ENCODE results near the gene TNRC18.

The TNRC18 gene

DNA sequence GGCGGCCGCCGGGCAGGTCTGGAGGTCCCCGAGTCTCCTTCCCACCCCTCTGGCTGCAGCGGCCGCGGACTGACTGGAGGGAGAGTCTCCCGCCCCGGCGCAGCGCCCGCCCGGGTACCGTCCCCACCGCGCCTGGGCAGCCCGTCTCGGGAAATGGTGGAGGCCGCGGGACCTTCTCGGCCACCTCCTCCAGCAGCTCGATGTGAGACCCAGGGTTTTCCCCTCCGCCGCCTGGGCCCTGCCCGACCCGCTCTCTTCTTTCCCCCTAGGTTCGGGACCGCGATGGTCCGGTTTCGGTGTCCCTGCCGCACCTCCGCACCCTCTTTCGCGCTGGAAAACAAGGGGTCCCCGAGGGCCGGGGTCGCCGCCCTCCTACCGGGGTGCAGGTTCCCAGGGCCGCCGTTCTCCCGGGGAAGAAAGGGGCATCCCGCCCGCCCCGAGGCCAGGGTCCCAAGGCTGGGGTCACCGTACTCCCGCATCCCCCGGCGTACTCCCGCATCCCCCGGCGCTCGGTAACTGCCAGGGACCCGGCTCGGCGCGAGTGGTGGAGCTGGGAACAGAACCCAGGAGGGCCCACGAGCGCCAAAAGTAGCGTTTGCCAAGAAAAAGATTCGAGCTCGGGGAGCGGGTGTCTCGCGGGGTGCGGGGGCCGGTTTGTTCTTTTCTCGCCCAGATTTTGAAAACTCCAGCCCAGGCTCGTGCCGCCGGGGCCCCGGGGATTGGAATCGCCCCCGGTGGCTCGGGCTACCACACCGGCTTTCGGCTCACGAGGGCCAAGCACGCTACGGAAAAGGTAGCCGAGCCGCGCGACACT is 3.4 kb downstream of the TNRC18 start:
- H3K36me3 ChIP-seq (ENCODE audit: control insufficient read depth in 2 of 2, insufficient read depth in 2 of 2, low read length in 2 of 2): no peaks in the 10 kb centered on the region
- H3K27me3 ChIP-seq (ENCODE audit: control insufficient read depth in 1 of 2, insufficient read depth in 2 of 2, low read length in 2 of 2): no peaks in the 10 kb centered on the region
- H3K9ac ChIP-seq (ENCODE audit: low read length in 2 of 2): peak overlapping the region; percentile 69 to 73
- H3K4me1 ChIP-seq (ENCODE audit: control insufficient read depth, insufficient read depth, low read length): peaks cover 34% of the 10 kb centered on the region
- no peaks in the 10 kb centered on the region for H3K9me3 ChIP-seq (ENCODE audit: control insufficient read depth in 2 of 2, low read length in 2 of 2)
- H3K4me3 ChIP-seq (ENCODE audit: low read length in 2 of 2): peak overlapping the region; percentile 64 to 90
- H3K27ac ChIP-seq (ENCODE audit: low read length): peak overlapping the region; percentile 97

DNA sequence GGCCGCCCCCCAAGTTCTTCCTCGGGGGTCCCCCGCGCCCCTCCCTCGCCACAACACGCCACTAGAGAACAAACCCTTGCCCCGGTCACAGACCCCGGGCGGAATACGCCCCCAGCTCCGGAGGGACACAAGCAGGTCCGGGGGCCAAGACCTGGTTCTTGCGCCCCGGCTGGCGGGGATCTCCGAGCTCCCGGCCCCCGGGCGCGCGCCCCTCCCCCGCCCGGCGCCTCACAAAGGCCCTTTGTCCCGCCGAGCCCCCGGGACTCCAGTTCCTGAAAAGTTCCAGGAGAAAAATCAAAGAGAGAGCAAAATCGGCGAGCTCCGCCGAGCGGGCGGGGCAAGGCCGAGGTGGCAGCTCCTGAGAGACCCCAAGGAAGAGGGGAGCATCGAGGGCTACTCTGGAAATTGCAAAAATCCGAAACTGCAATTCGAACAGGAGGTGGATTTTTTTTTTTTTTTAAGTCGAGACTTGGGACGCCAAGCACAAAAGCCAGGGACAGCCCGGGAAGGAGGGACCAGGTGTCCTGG is 4.0 kb downstream of the TNRC18 start:
- H3K4me1 ChIP-seq (ENCODE audit: control insufficient read depth, insufficient read depth, low read length): peaks cover 38% of the 10 kb centered on the region
- no peaks in the 10 kb centered on the region for H3K9me3 ChIP-seq (ENCODE audit: control insufficient read depth in 2 of 2, low read length in 2 of 2)
- H3K4me3 ChIP-seq (ENCODE audit: low read length in 2 of 2): peak overlapping the region; percentile 64 to 90
- H3K27ac ChIP-seq (ENCODE audit: low read length): peak overlapping the region; percentile 97
- no peaks in the 10 kb centered on the region for H3K36me3 ChIP-seq (ENCODE audit: control insufficient read depth in 2 of 2, insufficient read depth in 2 of 2, low read length in 2 of 2)
- peak overlapping the region; percentile 73 to 75 for H3K9ac ChIP-seq (ENCODE audit: low read length in 2 of 2)
- H3K27me3 ChIP-seq (ENCODE audit: control insufficient read depth in 1 of 2, insufficient read depth in 2 of 2, low read length in 2 of 2): no peaks in the 10 kb centered on the region

DNA sequence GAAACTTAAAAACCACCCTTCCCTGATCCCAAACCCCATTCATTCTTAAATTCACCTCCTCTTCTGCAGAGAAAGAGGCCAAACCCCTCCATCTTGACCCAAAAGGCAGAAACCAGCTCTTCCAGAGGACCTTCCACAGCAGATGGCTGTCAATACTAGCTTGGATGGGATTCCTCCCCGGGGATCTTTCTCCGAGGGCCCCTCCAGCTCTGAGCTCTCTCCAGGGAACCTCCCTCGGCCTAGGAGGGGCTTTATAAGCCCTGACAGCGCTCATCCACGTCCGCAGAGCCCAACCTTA is 5.4 kb downstream of the TNRC18 start:
- peak overlapping the region; percentile 64 to 90 for H3K4me3 ChIP-seq (ENCODE audit: low read length in 2 of 2)
- peak overlapping the region; percentile 97 for H3K27ac ChIP-seq (ENCODE audit: low read length)
- no peaks in the 10 kb centered on the region for H3K36me3 ChIP-seq (ENCODE audit: control insufficient read depth in 2 of 2, insufficient read depth in 2 of 2, low read length in 2 of 2)
- peaks cover 38% of the 10 kb centered on the region for H3K4me1 ChIP-seq (ENCODE audit: control insufficient read depth, insufficient read depth, low read length)
- H3K9ac ChIP-seq (ENCODE audit: low read length in 2 of 2): peak overlapping the region; percentile 73 to 75
- H3K9me3 ChIP-seq (ENCODE audit: control insufficient read depth in 2 of 2, low read length in 2 of 2): no peaks in the 10 kb centered on the region
- H3K27me3 ChIP-seq (ENCODE audit: control insufficient read depth in 1 of 2, insufficient read depth in 2 of 2, low read length in 2 of 2): no peaks in the 10 kb centered on the region

DNA sequence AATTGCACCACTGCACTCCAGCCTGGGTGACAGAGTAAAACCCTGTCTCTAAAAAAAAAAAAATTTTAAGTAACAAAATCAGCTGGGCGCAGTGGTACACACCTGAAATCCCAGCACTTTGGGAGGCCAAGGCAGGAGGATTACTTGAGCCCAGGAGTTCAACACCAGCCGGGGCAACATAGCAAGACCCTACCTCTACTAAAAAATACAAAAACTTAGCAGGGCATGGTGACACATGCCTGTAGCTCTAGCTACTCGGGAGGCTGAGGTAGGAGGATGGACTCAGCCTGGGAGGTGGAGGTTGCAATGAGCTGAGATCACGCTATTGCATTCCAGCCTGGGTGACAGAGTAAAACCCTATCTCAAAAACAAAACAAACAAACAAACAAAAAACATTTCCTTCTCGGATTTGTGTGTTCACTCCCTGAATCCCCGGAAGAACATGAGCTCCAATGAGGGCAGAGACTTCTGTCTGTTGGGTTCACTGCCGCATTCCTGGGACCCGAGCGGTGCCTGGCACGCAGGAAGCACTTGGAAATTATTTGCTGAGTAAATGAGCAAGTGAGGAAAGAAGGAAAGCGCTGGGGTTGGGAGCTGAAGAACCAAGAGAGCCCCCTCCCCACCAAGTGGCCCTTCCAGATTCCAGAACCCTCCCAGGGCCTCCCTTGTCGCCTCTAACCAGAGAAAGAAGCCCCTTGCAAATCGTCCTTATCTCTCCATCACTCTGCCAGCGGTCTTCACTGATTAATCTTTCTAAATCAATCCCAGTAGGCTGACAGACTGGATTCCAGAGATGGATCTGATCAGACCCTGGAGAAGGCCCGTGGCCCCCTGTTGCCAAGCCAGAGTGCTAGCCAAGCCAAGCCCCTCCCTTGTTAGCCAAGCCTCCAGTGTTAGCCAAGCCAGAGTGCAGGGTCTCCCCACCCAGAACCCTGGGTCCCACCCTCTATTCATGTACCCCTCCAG is 6.2 kb downstream of the TNRC18 start:
- no peaks in the 10 kb centered on the region for H3K9me3 ChIP-seq (ENCODE audit: control insufficient read depth in 2 of 2, low read length in 2 of 2)
- no peaks in the 10 kb centered on the region for H3K27me3 ChIP-seq (ENCODE audit: control insufficient read depth in 1 of 2, insufficient read depth in 2 of 2, low read length in 2 of 2)
- peak overlapping the region in 1 of 2 donors; percentile 90 for H3K4me3 ChIP-seq (ENCODE audit: low read length in 2 of 2)
- H3K36me3 ChIP-seq (ENCODE audit: control insufficient read depth in 2 of 2, insufficient read depth in 2 of 2, low read length in 2 of 2): peaks cover 0 to 2% of the 10 kb centered on the region in 2 donors
- H3K27ac ChIP-seq (ENCODE audit: low read length): peak overlapping the region; percentile 97
- H3K4me1 ChIP-seq (ENCODE audit: control insufficient read depth, insufficient read depth, low read length): peaks cover 45% of the 10 kb centered on the region
- peak overlapping the region in 1 of 2 donors; percentile 73 for H3K9ac ChIP-seq (ENCODE audit: low read length in 2 of 2)

DNA sequence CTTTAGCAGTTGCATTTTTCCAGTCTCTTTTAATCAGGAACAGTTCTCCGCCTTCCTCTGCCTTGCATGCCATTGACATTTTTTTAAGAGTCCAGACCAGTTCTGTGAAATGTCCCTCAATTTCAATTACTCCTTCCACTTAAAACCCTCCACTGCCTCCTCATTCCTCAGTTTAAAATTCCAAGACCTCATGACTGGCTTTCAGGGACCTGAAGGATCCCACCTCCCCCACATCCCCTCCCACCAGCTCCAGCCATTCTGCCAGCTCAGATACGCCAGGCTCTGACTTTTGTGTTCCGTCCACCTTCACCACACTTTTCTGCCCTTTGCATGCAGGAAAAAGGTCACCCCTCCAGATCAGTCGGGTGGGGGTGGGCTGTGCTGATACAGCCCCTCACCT is 8.7 kb downstream of the TNRC18 start:
- Histone ChIP-seq H3K36me3 (ENCODE audit: control insufficient read depth in 2 of 2, insufficient read depth in 2 of 2, low read length in 2 of 2) (peaks cover 2 to 4% of the 10 kb centered on the region in 2 donors), H3K9me3 (ENCODE audit: control insufficient read depth in 2 of 2, low read length in 2 of 2) (no peaks in the 10 kb centered on the region), H3K9ac (ENCODE audit: low read length in 2 of 2) (no peak overlapping the region), H3K4me3 (ENCODE audit: low read length in 2 of 2) (no peak overlapping the region), H3K4me1 (ENCODE audit: control insufficient read depth, insufficient read depth, low read length) (peaks cover 45% of the 10 kb centered on the region), H3K27me3 (ENCODE audit: control insufficient read depth in 1 of 2, insufficient read depth in 2 of 2, low read length in 2 of 2) (no peaks in the 10 kb centered on the region), H3K27ac (ENCODE audit: low read length) (peak overlapping the region; percentile 24)

DNA sequence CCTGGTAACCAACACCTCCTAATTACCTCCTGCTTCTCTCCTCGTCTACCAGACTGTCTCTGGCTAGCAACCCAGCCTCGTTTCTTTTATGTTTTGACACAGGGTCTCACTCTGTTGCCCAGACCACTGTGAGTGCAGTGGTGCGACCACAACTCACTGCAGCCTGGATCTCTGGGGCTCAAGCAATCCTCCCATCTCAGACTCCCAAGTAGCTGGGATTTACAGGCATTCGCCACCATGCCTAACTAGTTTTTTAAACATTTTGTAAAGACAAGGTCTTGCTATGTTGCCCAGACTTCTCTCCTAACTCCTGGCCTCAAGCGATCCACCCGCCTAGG is 10.2 kb downstream of the TNRC18 start:
- peak overlapping the region; percentile 41 for H3K27ac ChIP-seq (ENCODE audit: low read length)
- no peak overlapping the region for H3K4me3 ChIP-seq (ENCODE audit: low read length in 2 of 2)
- peaks cover 39% of the 10 kb centered on the region for H3K4me1 ChIP-seq (ENCODE audit: control insufficient read depth, insufficient read depth, low read length)
- peaks cover 2 to 4% of the 10 kb centered on the region in 2 donors for H3K36me3 ChIP-seq (ENCODE audit: control insufficient read depth in 2 of 2, insufficient read depth in 2 of 2, low read length in 2 of 2)
- no peaks in the 10 kb centered on the region for H3K9me3 ChIP-seq (ENCODE audit: control insufficient read depth in 2 of 2, low read length in 2 of 2)
- peak overlapping the region in 1 of 2 donors; percentile 33 for H3K9ac ChIP-seq (ENCODE audit: low read length in 2 of 2)
- H3K27me3 ChIP-seq (ENCODE audit: control insufficient read depth in 1 of 2, insufficient read depth in 2 of 2, low read length in 2 of 2): no peaks in the 10 kb centered on the region

DNA sequence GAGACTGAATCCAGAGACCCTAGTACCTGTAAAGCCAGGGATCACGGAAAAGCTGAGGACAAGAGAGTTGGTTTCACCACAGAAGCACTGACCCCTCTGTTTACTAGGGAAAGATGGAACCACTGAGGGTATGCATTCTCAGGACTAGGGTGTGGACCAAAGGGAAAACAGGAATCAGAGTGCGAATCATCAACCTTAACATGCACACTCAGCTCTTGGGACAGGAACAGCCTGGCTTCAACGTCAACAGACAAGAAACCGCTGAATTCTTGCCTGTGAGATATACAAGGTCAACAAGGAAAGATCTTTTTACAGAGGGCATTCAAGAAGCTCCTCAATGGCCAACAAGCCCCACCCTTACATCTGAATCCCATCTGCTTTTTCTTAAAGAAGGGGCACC is 14.9 kb downstream of the TNRC18 start:
- Histone ChIP-seq H3K9ac (ENCODE audit: low read length in 2 of 2) (no peak overlapping the region), H3K27ac (ENCODE audit: low read length) (peak overlapping the region; percentile 41), H3K9me3 (ENCODE audit: control insufficient read depth in 2 of 2, low read length in 2 of 2) (no peaks in the 10 kb centered on the region), H3K4me3 (ENCODE audit: low read length in 2 of 2) (no peak overlapping the region), H3K36me3 (ENCODE audit: control insufficient read depth in 2 of 2, insufficient read depth in 2 of 2, low read length in 2 of 2) (peaks cover 4 to 5% of the 10 kb centered on the region in 2 donors), H3K4me1 (ENCODE audit: control insufficient read depth, insufficient read depth, low read length) (peaks cover 42% of the 10 kb centered on the region), H3K27me3 (ENCODE audit: control insufficient read depth in 1 of 2, insufficient read depth in 2 of 2, low read length in 2 of 2) (no peaks in the 10 kb centered on the region)

DNA sequence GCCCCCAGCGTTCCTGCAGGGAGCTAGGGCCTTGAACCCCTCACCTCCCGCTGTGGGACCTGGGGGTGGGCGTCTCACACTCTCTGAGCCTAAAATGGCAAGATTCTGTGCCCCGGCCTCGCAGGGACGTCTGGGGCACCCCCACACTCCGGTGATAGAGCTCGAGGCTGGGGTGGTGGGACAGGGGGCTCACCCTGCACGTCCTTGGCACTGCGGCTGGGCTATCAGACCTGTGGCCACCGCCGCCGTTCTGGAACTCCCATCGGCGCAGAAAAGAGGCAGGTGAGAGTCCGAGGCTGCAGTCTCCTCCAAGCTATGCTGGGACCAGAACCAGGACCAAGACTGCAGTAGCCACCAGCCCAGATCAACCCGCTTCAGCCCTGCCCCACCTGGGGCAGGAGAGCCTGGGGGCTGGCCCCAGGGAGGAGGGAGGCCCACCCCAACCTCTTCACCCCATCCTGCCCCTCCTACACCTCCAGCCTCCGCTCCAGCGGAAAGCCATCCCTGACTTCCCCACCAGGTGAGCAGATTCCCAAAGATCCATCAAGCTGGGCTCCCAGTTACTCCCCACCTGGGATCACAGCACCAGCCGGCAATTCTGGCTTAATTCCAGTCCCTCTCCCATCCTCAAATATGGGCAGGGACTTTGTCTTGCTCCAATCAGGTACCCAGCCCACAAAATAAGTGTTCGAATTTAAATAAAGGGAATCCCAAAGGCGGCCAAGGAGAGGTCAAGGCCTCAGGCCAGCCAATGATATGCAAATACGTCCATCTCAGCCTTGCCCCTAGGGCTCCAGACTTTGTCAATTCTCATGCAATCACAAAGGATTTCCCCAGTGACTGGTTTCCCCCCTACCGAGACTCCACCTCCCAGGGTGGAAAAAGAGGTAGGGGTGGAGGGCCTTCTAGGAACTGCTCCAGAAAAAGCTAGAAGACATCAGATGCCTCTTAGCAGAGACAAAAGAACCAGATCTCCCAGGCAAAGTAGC is 16.4 kb downstream of the TNRC18 start:
- no peak overlapping the region for H3K9ac ChIP-seq (ENCODE audit: low read length in 2 of 2)
- peaks cover 35% of the 10 kb centered on the region for H3K4me1 ChIP-seq (ENCODE audit: control insufficient read depth, insufficient read depth, low read length)
- H3K4me3 ChIP-seq (ENCODE audit: low read length in 2 of 2): peak overlapping the region in 1 of 2 donors; percentile 15
- no peaks in the 10 kb centered on the region for H3K9me3 ChIP-seq (ENCODE audit: control insufficient read depth in 2 of 2, low read length in 2 of 2)
- no peaks in the 10 kb centered on the region for H3K27me3 ChIP-seq (ENCODE audit: control insufficient read depth in 1 of 2, insufficient read depth in 2 of 2, low read length in 2 of 2)
- peak overlapping the region; percentile 24 for H3K27ac ChIP-seq (ENCODE audit: low read length)
- H3K36me3 ChIP-seq (ENCODE audit: control insufficient read depth in 2 of 2, insufficient read depth in 2 of 2, low read length in 2 of 2): peaks cover 3 to 4% of the 10 kb centered on the region in 2 donors

DNA sequence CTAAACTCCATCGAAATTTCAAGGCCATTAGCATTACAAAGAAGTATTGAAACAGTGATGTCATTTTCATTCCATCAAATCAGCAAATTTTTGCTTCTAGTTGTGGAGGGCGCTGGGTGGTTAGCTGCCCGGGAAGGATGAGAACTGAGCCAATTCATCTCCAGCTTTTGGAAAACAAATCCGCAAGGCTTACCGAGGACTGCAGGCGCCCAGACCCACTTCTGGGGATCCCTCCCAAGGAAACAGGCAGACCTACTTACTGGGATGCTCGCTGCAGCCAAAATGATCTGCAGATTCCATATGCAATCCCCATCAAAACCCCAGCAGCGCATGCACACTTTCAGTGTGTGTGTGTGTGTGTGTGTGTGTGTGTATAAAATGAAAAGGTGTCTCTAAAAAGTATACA is 19.2 kb downstream of the TNRC18 start:
- Histone ChIP-seq H3K9me3 (ENCODE audit: control insufficient read depth in 2 of 2, low read length in 2 of 2) (no peaks in the 10 kb centered on the region), H3K27me3 (ENCODE audit: control insufficient read depth in 1 of 2, insufficient read depth in 2 of 2, low read length in 2 of 2) (no peaks in the 10 kb centered on the region), H3K4me1 (ENCODE audit: control insufficient read depth, insufficient read depth, low read length) (peaks cover 30% of the 10 kb centered on the region), H3K27ac (ENCODE audit: low read length) (no peak overlapping the region), H3K4me3 (ENCODE audit: low read length in 2 of 2) (no peak overlapping the region), H3K36me3 (ENCODE audit: control insufficient read depth in 2 of 2, insufficient read depth in 2 of 2, low read length in 2 of 2) (peaks cover 3 to 6% of the 10 kb centered on the region in 2 donors), H3K9ac (ENCODE audit: low read length in 2 of 2) (no peak overlapping the region)

DNA sequence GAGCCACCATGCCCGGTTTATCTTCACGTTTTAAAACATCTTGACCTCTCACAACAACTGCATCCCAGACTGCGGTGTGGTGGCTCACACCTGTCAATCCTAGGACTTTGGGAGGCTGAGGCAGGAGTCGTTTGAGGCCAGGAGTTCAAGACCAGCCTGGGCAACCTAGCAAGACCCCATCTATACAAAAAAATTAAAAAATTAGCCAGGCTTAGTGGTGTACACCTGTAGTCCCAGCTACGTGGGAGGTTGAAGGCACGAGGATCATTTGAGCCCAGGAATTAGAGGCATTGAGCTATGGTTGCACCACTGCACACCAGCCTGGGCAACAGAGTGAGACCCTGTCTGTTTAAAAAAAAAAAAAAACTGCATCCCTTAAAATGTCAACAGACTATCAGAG is 20.2 kb downstream of the TNRC18 start:
- Histone ChIP-seq H3K36me3 (ENCODE audit: control insufficient read depth in 2 of 2, insufficient read depth in 2 of 2, low read length in 2 of 2) (peaks cover 3 to 6% of the 10 kb centered on the region in 2 donors), H3K4me3 (ENCODE audit: low read length in 2 of 2) (no peak overlapping the region), H3K27ac (ENCODE audit: low read length) (no peak overlapping the region), H3K9ac (ENCODE audit: low read length in 2 of 2) (no peak overlapping the region), H3K27me3 (ENCODE audit: control insufficient read depth in 1 of 2, insufficient read depth in 2 of 2, low read length in 2 of 2) (no peaks in the 10 kb centered on the region), H3K4me1 (ENCODE audit: control insufficient read depth, insufficient read depth, low read length) (peaks cover 25% of the 10 kb centered on the region), H3K9me3 (ENCODE audit: control insufficient read depth in 2 of 2, low read length in 2 of 2) (no peaks in the 10 kb centered on the region)
